NCI-H524 treated with DMSO at 0.1 percent for 48 hours (cell line): ENCODE results near the gene PRM3.

Experiments used
- DNase-seq: peaks from one replicate; lab custom pipeline; 2025; lab: John Stamatoyannopoulos, UW

PRM3 gene

GRCh38 chr16:11272921-11273720, at the start of gene PRM3:
TSS of gene PRM3 (minus strand) at chr16:11273629. CDS start at chr16:11273595, 34 bp downstream.
- DNase-seq = no peak

- DNase-seq = no peak
Observed at GRCh38 chr16:11322823-11323222, 49.4 kb upstream of the PRM3 start.

GRCh38 chr16:11321662-11322061, 48.2 kb upstream of the PRM3 start:
- DNase-seq = no peak

- no peak for DNase-seq
Observed at GRCh38 chr16:11320170-11320569, 46.7 kb upstream of the PRM3 start.

GRCh38 chr16:11319529-11320146, 46.2 kb upstream of the PRM3 start:
- no peak for DNase-seq

GRCh38 chr16:11318817-11319216, 45.4 kb upstream of the PRM3 start:
- DNase-seq = no peak

- DNase-seq = no peak
Observed at GRCh38 chr16:11316331-11317015, 43.0 kb upstream of the PRM3 start.

GRCh38 chr16:11315510-11315909, 42.1 kb upstream of the PRM3 start:
- no peak for DNase-seq

GRCh38 chr16:11314309-11314894, 41.0 kb upstream of the PRM3 start:
- DNase-seq = no peak

- DNase-seq = no peak
Observed at GRCh38 chr16:11313493-11314308, 40.3 kb upstream of the PRM3 start.

- no peak for DNase-seq
Observed at GRCh38 chr16:11312718-11313492, 39.5 kb upstream of the PRM3 start.

- no peak for DNase-seq
Observed at GRCh38 chr16:11310997-11311561, 37.6 kb upstream of the PRM3 start.

- no peak for DNase-seq
Observed at GRCh38 chr16:11310634-11310977, 37.2 kb upstream of the PRM3 start.

- DNase-seq = no peak
Observed at GRCh38 chr16:11309895-11310633, 36.6 kb upstream of the PRM3 start.

- no peak for DNase-seq
Observed at GRCh38 chr16:11308493-11309283, 35.3 kb upstream of the PRM3 start.

GRCh38 chr16:11307639-11308492, 34.4 kb upstream of the PRM3 start:
- DNase-seq = no peak

- DNase-seq = no peak
Observed at GRCh38 chr16:11306997-11307638, 33.7 kb upstream of the PRM3 start.

GRCh38 chr16:11306381-11306780, 33.0 kb upstream of the PRM3 start:
- no peak for DNase-seq
